H1 (cell line): ENCODE results near the gene MINDY3. TPM values are rescaled to one million over a fixed set of nuclear protein-coding genes. Genes with fewer than 3 reads are reported as not detected.

ENCODE experiments used
- CTCF ChIA-PET: fragments of 300-600 bp; sonication (Branson Sonifier 250); formaldehyde crosslinking; loops from one replicate; lab custom pipeline; 2021; ENCODE audit not compliant: partially characterized antibody; lab: Charles Lee
- POLR2A ChIA-PET: fragments of 300-600 bp; sonication (Branson Sonifier 250); formaldehyde crosslinking; loops from one replicate; lab custom pipeline; 2021; ENCODE audit warnings: inconsistent platforms; ENCODE audit not compliant: partially characterized antibody; lab: Charles Lee
- DNase-seq, 2 experiments: peaks; one replicate each; pipeline versions ENCODE4 v3.0.0 to v3.0.0-alpha.2; 2010 to 2022; ENCODE audit warnings: low spot score in 2 of 2, low read depth in 1 of 2, mixed read lengths in 1 of 2
- FAIRE-seq: peaks from 2 replicates; lab custom pipeline; 2011; peaks lifted over from hg19 to GRCh38; lab: Jason Lieb, UNC
- H2AFZ ChIP-seq: 2 replicates; pipeline ENCODE4 v1.8.1; 2012; ENCODE audit warnings: low read length, inconsistent platforms
- H2AK5ac ChIP-seq: 2 replicates; pipeline ENCODE4 v1.6.1; 2013; ENCODE audit warnings: low read depth, low read length
- H2BK120ac ChIP-seq: replicated peaks from 2 replicates; pipeline ENCODE3; 2013; ENCODE audit warnings: low read depth, low read length, inconsistent platforms
- H2BK12ac ChIP-seq: 2 replicates; pipeline ENCODE4 v1.6.1; 2013; ENCODE audit warnings: low read depth, low read length
- H2BK15ac ChIP-seq: 2 replicates; pipeline ENCODE4 v1.6.1; 2013; ENCODE audit warnings: low read length
- H2BK20ac ChIP-seq: 2 replicates; pipeline ENCODE4 v1.6.1; 2013; ENCODE audit warnings: low read length
- H2BK5ac ChIP-seq: 2 replicates; pipeline ENCODE4 v1.6.1; 2013; ENCODE audit warnings: low read depth, low read length
- H3K14ac ChIP-seq: 2 replicates; pipeline ENCODE4 v1.6.1; 2013; ENCODE audit warnings: inconsistent platforms; ENCODE audit not compliant: insufficient read length
- H3K18ac ChIP-seq: 2 replicates; pipeline ENCODE4 v1.6.1; 2013; ENCODE audit warnings: low read length; ENCODE audit errors: extremely low read depth
- H3K23ac ChIP-seq: 2 replicates; pipeline ENCODE4 v1.6.1; 2013; ENCODE audit warnings: inconsistent platforms; ENCODE audit not compliant: insufficient read length
- H3K23me2 ChIP-seq: 2 replicates; pipeline ENCODE4 v1.6.1; 2013; ENCODE audit warnings: low read depth, low read length
- H3K27ac ChIP-seq: 2 replicates; pipeline ENCODE4 v1.6.1; 2011; ENCODE audit warnings: low read depth, low read length, inconsistent platforms
- H3K27me3 ChIP-seq, 4 experiments: replicated peaks in 1 of 4; 1 replicate in 1 of 4; 2 replicates in 3 of 4; pipeline versions ENCODE4 v1.6.1 to v1.8.1; 2011 to 2013; ENCODE audit warnings: low read length in 3 of 4, mild to moderate bottlenecking in 3 of 4, inconsistent platforms in 2 of 4, mixed read lengths in 2 of 4, moderate library complexity in 1 of 4; ENCODE audit not compliant: control insufficient read depth in 3 of 4, insufficient read depth in 3 of 4; ENCODE audit errors: extremely low read depth in 1 of 4
- H3K36me3 ChIP-seq, 4 experiments: 2 replicates each; pipeline versions ENCODE4 v1.6.1 to v1.8.1; 2011 to 2013; ENCODE audit warnings: mild to moderate bottlenecking in 4 of 4, low read length in 3 of 4, moderate library complexity in 2 of 4, control low read depth in 1 of 4, inconsistent platforms in 1 of 4; ENCODE audit not compliant: insufficient read depth in 4 of 4, control insufficient read depth in 2 of 4
- H3K4ac ChIP-seq: replicated peaks from 2 replicates; pipeline ENCODE3; 2013; ENCODE audit warnings: low read length, low read depth, mixed read lengths, inconsistent platforms; ENCODE audit not compliant: insufficient read length
- H3K4me1 ChIP-seq, 4 experiments: replicated peaks in 1 of 4; 1 replicate in 1 of 4; 2 replicates in 3 of 4; pipeline versions ENCODE4 v1.6.1 to v1.8.1; 2011 to 2013; ENCODE audit warnings: low read length in 3 of 4, inconsistent platforms in 2 of 4, mixed read lengths in 1 of 4; ENCODE audit not compliant: insufficient read depth in 4 of 4, control insufficient read depth in 3 of 4
- H3K4me2 ChIP-seq, 2 experiments: 2 replicates each; pipeline versions ENCODE4 v1.6.1 to v1.8.1; 2011 to 2013; ENCODE audit warnings: low read depth in 2 of 2, low read length in 2 of 2, control low read depth in 1 of 2, inconsistent platforms in 1 of 2, mild to moderate bottlenecking in 1 of 2; ENCODE audit not compliant: insufficient read depth in 1 of 2
- H3K4me3 ChIP-seq, 4 experiments: fragments of 200-600, 300-600 bp in 1 of 4; sonication (generic), shearing (Covaris generic), sonication (Bioruptor Twin) in 1 of 4; 2 replicates each; pipeline versions ENCODE4 v1.5.1 to v1.8.1; 2011 to 2016; ENCODE audit warnings: low read length in 4 of 4, low read depth in 3 of 4, control low read depth in 2 of 4, inconsistent platforms in 2 of 4, mild to moderate bottlenecking in 2 of 4, mixed read lengths in 1 of 4, moderate library complexity in 1 of 4; ENCODE audit not compliant: insufficient read depth in 2 of 4; ENCODE audit errors: extremely low read depth in 1 of 4
- H3K56ac ChIP-seq: replicated peaks from 2 replicates; pipeline ENCODE3; 2013; ENCODE audit warnings: low read depth, mild to moderate bottlenecking, mixed read lengths, low read length, inconsistent platforms; ENCODE audit not compliant: insufficient read length
- H3K79me1 ChIP-seq: 2 replicates; pipeline ENCODE4 v1.6.1; 2013; ENCODE audit warnings: low read depth, low read length, control low read depth
- H3K79me2 ChIP-seq, 2 experiments: 2 replicates each; pipeline versions ENCODE4 v1.6.1 to v1.8.1; 2012 to 2013; ENCODE audit warnings: low read length in 2 of 2, mild to moderate bottlenecking in 2 of 2, inconsistent platforms in 1 of 2; ENCODE audit not compliant: insufficient read depth in 2 of 2, control insufficient read depth in 1 of 2
- H3K9ac ChIP-seq, 4 experiments: replicated peaks in 1 of 4; 1 replicate in 1 of 4; 2 replicates in 3 of 4; pipeline versions ENCODE4 v1.6.1 to v1.8.1; 2011 to 2013; ENCODE audit warnings: low read depth in 3 of 4, low read length in 3 of 4, control low read depth in 2 of 4, mild to moderate bottlenecking in 2 of 4, moderate library complexity in 2 of 4, inconsistent platforms in 1 of 4; ENCODE audit errors: extremely low read depth in 1 of 4
- H3K9me3 ChIP-seq, 2 experiments: 2 replicates each; pipeline versions ENCODE4 v1.6.1 to v1.8.1; 2012 to 2013; ENCODE audit warnings: mild to moderate bottlenecking in 2 of 2, moderate library complexity in 2 of 2, control low read depth in 1 of 2, inconsistent platforms in 1 of 2, low read depth in 1 of 2, low read length in 1 of 2, mixed read lengths in 1 of 2; ENCODE audit not compliant: insufficient read depth in 2 of 2
- H4K20me1 ChIP-seq, 2 experiments: replicated peaks in 1 of 2; 2 replicates each; pipeline versions ENCODE3 to v1.8.1; 2011 to 2013; ENCODE audit warnings: inconsistent platforms in 2 of 2, low read length in 2 of 2, mild to moderate bottlenecking in 1 of 2; ENCODE audit not compliant: insufficient read depth in 2 of 2, control insufficient read depth in 1 of 2
- H4K5ac ChIP-seq: 2 replicates; pipeline ENCODE4 v1.6.1; 2013; ENCODE audit warnings: low read length, low read depth, mixed read lengths, inconsistent platforms; ENCODE audit not compliant: insufficient read length
- H4K8ac ChIP-seq: 2 replicates; pipeline ENCODE4 v1.8.0; 2013; ENCODE audit warnings: mild to moderate bottlenecking, moderate library complexity, low read length, inconsistent platforms; ENCODE audit not compliant: insufficient read depth; ENCODE audit errors: extremely low read depth
- H4K91ac ChIP-seq: replicated peaks from 2 replicates; pipeline ENCODE3; 2013; ENCODE audit warnings: low read length, mixed read lengths, inconsistent platforms; ENCODE audit not compliant: insufficient read length
- BRCA1 ChIP-seq: IDR thresholded peaks from 2 replicates; pipeline ENCODE4 v1.6.1; 2012; ENCODE audit warnings: low read depth, low read length, improper control_type of control experiment
- CBX5 ChIP-seq: fragments of 300-800, 300-1000 bp; sonication (generic); IDR thresholded peaks from 2 replicates; pipeline ENCODE4 v1.7.1; 2016; ENCODE audit warnings: antibody characterized with exemption, low read length, low read depth
- CEBPB ChIP-seq: IDR thresholded peaks from 2 replicates; pipeline ENCODE4 v1.6.1; 2012; ENCODE audit warnings: low read depth, low read length
- CREB1 ChIP-seq: IDR thresholded peaks from 2 replicates; pipeline ENCODE4 v1.6.1; 2012; ENCODE audit warnings: inconsistent platforms
- EP300 ChIP-seq, 2 experiments: IDR thresholded peaks; 1 replicate in 1 of 2; 2 replicates in 1 of 2; pipeline ENCODE4 v1.6.1; 2011 to 2012; ENCODE audit warnings: low read depth in 2 of 2, low read length in 2 of 2, mild to moderate bottlenecking in 2 of 2, borderline replicate concordance in 1 of 2, inconsistent platforms in 1 of 2, moderate library complexity in 1 of 2
- GABPA ChIP-seq: IDR thresholded peaks from 2 replicates; pipeline ENCODE4 v1.6.1; 2011; ENCODE audit warnings: mild to moderate bottlenecking, low read length, moderate library complexity, borderline replicate concordance; ENCODE audit not compliant: insufficient read depth
- GTF2F1 ChIP-seq: IDR thresholded peaks from 2 replicates; pipeline ENCODE4 v1.6.1; 2012; ENCODE audit warnings: low read depth, low read length, improper control_type of control experiment, borderline replicate concordance
- POLR2A ChIP-seq, 2 experiments: IDR thresholded peaks; 1 replicate in 1 of 2; 2 replicates in 1 of 2; pipeline ENCODE4 v1.6.1; 2011; ENCODE audit warnings: low read depth in 2 of 2, low read length in 2 of 2, mild to moderate bottlenecking in 2 of 2; ENCODE audit errors: control extremely low read depth in 1 of 2
- SP2 ChIP-seq: IDR thresholded peaks from 2 replicates; pipeline ENCODE4 v1.6.1; 2012; ENCODE audit warnings: mild to moderate bottlenecking, low read length, inconsistent platforms
- SP4 ChIP-seq: IDR thresholded peaks from 2 replicates; pipeline ENCODE4 v1.6.1; 2012; ENCODE audit warnings: low read length, inconsistent platforms
- SRF ChIP-seq: IDR thresholded peaks from 2 replicates; pipeline ENCODE4 v1.6.1; 2011; ENCODE audit warnings: mild to moderate bottlenecking, low read depth, low read length, moderate library complexity
- WGBS, 2 experiments: shearing (Covaris generic) in 1 of 2; methylation state at CpG; one replicate each; pipeline versions ENCODE4 v1.1.6 to v1.1.7; 2013 to 2015; ENCODE audit warnings: low lambda C conversion rate in 2 of 2, mixed read lengths in 2 of 2, inconsistent platforms in 1 of 2, low coverage in 1 of 2, missing lambda C conversion rate in 1 of 2; ENCODE audit not compliant: insufficient replicate concordance in 2 of 2, insufficient coverage in 1 of 2, insufficient read length in 1 of 2; ENCODE audit errors: extremely low coverage in 1 of 2, missing lambda C conversion rate in 1 of 2; 5-methylcytosine and 5-hydroxymethylcytosine counted together
- polyA plus RNA-seq, 7 experiments: library from polyadenylated mRNA; depleted of rRNA in 3 of 7; stranded (reverse) in 5 of 7; unstranded in 2 of 7; fragments of >200 nt in 5 of 7; fragments of 200-250 nt in 2 of 7; gene quantifications; 1 replicate in 5 of 7; 2 replicates in 1 of 7; 4 replicates in 1 of 7; pipeline versions ENCODE4 v1.2.1 to v1.2.3, GENCODE V29; 2011 to 2013; ENCODE audit warnings: missing spikeins in 2 of 7, mixed read lengths in 2 of 7
- total RNA-seq: library from RNA; stranded (reverse); fragmentation: NEBNext Ultra II Directional; extraction: Animal tissue kit (Norgen Biotek cat#: 25700); gene quantifications from 2 replicates; pipeline ENCODE4 v1.2.1, GENCODE V29; 2021

Gene MINDY3
- total and polyA plus RNA-seq, 2 of the 8 experiments (the other 6 are each of a cell fraction or from before 2014, with no cell fraction given) = 4.6 to 13.6 TPM

GRCh38 chr10:15805395-15806058 lies 54.8 kb downstream of the MINDY3 start:
- Histone ChIP-seq H2AFZ (no peak overlapping the region), H3K27me3 (no peaks in the 10 kb centered on the region), H3K4me1 (no peaks in the 10 kb centered on the region; a peak in 1 of 7 replicates), H2AK5ac (no peak overlapping the region), H4K91ac (no peak overlapping the region), H3K14ac (no peak overlapping the region), H2BK15ac (no peak overlapping the region), H3K18ac (no peak overlapping the region), H4K5ac (no peak overlapping the region), H2BK120ac (no peak overlapping the region), H3K4me2 (no peak overlapping the region), H3K9me3 (no peaks in the 10 kb centered on the region), H3K23me2 (no peaks in the 10 kb centered on the region), H2BK20ac (no peak overlapping the region), H3K56ac (no peak overlapping the region), H3K4ac (no peak overlapping the region), H3K79me1 (no peaks in the 10 kb centered on the region), H3K36me3 (no peaks in the 10 kb centered on the region), H4K8ac (no peak overlapping the region), H4K20me1 (no peaks in the 10 kb centered on the region), H3K4me3 (no peak overlapping the region)
- POLR2A ChIA-PET = interaction anchor here (0.9 kb wide), 1 partner anchor 15 kb away, joined by 3 read pairs; no protein-coding TSS in a partner anchor
- no peak for DNase-seq
- no peak for FAIRE-seq
- WGBS, 2 experiments = 93% methylated on average over 5 of the region's 5 CpGs; no CpG with 5 or more reads in 1 of the 2 experiments
- TF ChIP-seq POLR2A (IDR thresholded peaks at IDR 0.05; ENCODE audit: control extremely low read depth in 1 of 2, low read depth in 2 of 2, low read length in 2 of 2) (no peak), EP300 (IDR thresholded peaks at IDR 0.05; ENCODE audit: borderline replicate concordance in 1 of 2, low read depth in 2 of 2, low read length in 2 of 2) (no peak), SRF (no peak), CBX5 (no peak), BRCA1 (no peak), SP2 (no peak), SP4 (no peak), GTF2F1 (no peak), CEBPB (no peak), GABPA (no peak), CREB1 (no peak)
- TF ChIP-seq, all 59 proteins: peak for 0
- H2BK12ac ChIP-seq = no peak overlapping the region
- no peak overlapping the region for H3K23ac ChIP-seq
- H3K9ac ChIP-seq = no peak overlapping the region
- no peak overlapping the region for H2BK5ac ChIP-seq
- H3K79me2 ChIP-seq = no peaks in the 10 kb centered on the region
- H3K27ac ChIP-seq = no peak overlapping the region
- CTCF ChIA-PET = no interaction called here
